ENCODE results near the gene C10orf90.
"Not testable (repeated sequence)": the region's sequence is repeated elsewhere in the genome, so short reads cannot be mapped to it uniquely, and the experiment has no call there.

Gene C10orf90

GRCh38 chr10:126387931-126388911, 282.3 kb downstream of the C10orf90 start, which contains the start of gene ADAM12:
TSS of gene ADAM12 (minus strand) at chr10:126388477. CDS start at chr10:126388145, 332 bp downstream.
- H3K9me3 Mint-ChIP-seq, result peaks cover 2% of the 10 kb centered on the region
- H3K36me3 Mint-ChIP-seq, result no peaks in the 10 kb centered on the region
- peak within 1 kb of the TSS; percentile 73 for H3K27ac Mint-ChIP-seq
- no peak for DNase-seq
- CTCF ChIA-PET, result no interaction called here
- no peak within 1 kb of the TSS for H3K4me3 Mint-ChIP-seq
- peaks cover 41% of the 10 kb centered on the region for H3K27me3 Mint-ChIP-seq
- H3K4me1 Mint-ChIP-seq, result peaks cover 5% of the 10 kb centered on the region

GRCh38 chr10:126387041-126387921, 283.2 kb downstream of the C10orf90 start:
- CTCF ChIA-PET, result no interaction called here
- Mint-ChIP-seq H3K27me3 (peaks cover 41% of the 10 kb centered on the region), H3K36me3 (no peaks in the 10 kb centered on the region), H3K9me3 (peaks cover 3% of the 10 kb centered on the region), H3K27ac (peak overlapping the region; percentile 73), H3K4me3 (no peak overlapping the region), H3K4me1 (peaks cover 5% of the 10 kb centered on the region)
- DNase-seq, result no peak

GRCh38 chr10:126384269-126384873, 286.1 kb downstream of the C10orf90 start:
- no peak for DNase-seq
- no peak overlapping the region for H3K27ac Mint-ChIP-seq
- CTCF ChIA-PET, result interaction anchor here (0.7 kb wide), 1 partner anchor 30 kb away, joined by 3 read pairs; no protein-coding TSS in a partner anchor
- H3K36me3 Mint-ChIP-seq, result no peaks in the 10 kb centered on the region
- H3K4me3 Mint-ChIP-seq, result no peak overlapping the region
- peaks cover 5% of the 10 kb centered on the region for H3K9me3 Mint-ChIP-seq
- peaks cover 5% of the 10 kb centered on the region for H3K4me1 Mint-ChIP-seq
- peaks cover 36% of the 10 kb centered on the region for H3K27me3 Mint-ChIP-seq

- CTCF ChIA-PET, result no interaction called here
- peaks cover 13% of the 10 kb centered on the region for H3K9me3 Mint-ChIP-seq
- no peaks in the 10 kb centered on the region for H3K36me3 Mint-ChIP-seq
- no peak for DNase-seq
- no peak overlapping the region for H3K27ac Mint-ChIP-seq
- H3K4me1 Mint-ChIP-seq, result no peaks in the 10 kb centered on the region
- peaks cover 2% of the 10 kb centered on the region for H3K27me3 Mint-ChIP-seq
- no peak overlapping the region for H3K4me3 Mint-ChIP-seq
Observed at GRCh38 chr10:126380352-126381076, 290.0 kb downstream of the C10orf90 start.

GRCh38 chr10:126379166-126379565, 291.3 kb downstream of the C10orf90 start:
- H3K27me3 Mint-ChIP-seq, CTCF ChIA-PET, H3K36me3 Mint-ChIP-seq, H3K4me3 Mint-ChIP-seq, DNase-seq, H3K4me1 Mint-ChIP-seq, H3K27ac Mint-ChIP-seq: not testable (repeated sequence)
- H3K9me3 Mint-ChIP-seq, result peaks cover 15% of the 10 kb centered on the region

GRCh38 chr10:126376956-126377355, 293.5 kb downstream of the C10orf90 start:
- Mint-ChIP-seq H3K27me3 (no peaks in the 10 kb centered on the region), H3K4me3 (no peak overlapping the region)
- CTCF ChIA-PET, result no interaction called here

GRCh38 chr10:126375926-126376554, 294.5 kb downstream of the C10orf90 start:
- no peaks in the 10 kb centered on the region for H3K4me1 Mint-ChIP-seq
- H3K27ac Mint-ChIP-seq, result no peak overlapping the region
- H3K4me3 Mint-ChIP-seq, result no peak overlapping the region
- H3K27me3 Mint-ChIP-seq, result no peaks in the 10 kb centered on the region
- peaks cover 12% of the 10 kb centered on the region for H3K9me3 Mint-ChIP-seq
- H3K36me3 Mint-ChIP-seq, result no peaks in the 10 kb centered on the region
- CTCF ChIA-PET, result no interaction called here
- DNase-seq, result no peak

More at GRCh38 chr10:126376956-126377355, 293.5 kb downstream of the C10orf90 start:
- DNase-seq, result no peak
- peaks cover 12% of the 10 kb centered on the region for H3K9me3 Mint-ChIP-seq
- H3K36me3 Mint-ChIP-seq, result no peaks in the 10 kb centered on the region
- H3K27ac Mint-ChIP-seq, result no peak overlapping the region
- H3K4me1 Mint-ChIP-seq, result no peaks in the 10 kb centered on the region

- peaks cover 12% of the 10 kb centered on the region for H3K9me3 Mint-ChIP-seq
- no peak for DNase-seq
- H3K4me1 Mint-ChIP-seq, result no peaks in the 10 kb centered on the region
- H3K27me3 Mint-ChIP-seq, result no peaks in the 10 kb centered on the region
- no peak overlapping the region for H3K27ac Mint-ChIP-seq
- H3K36me3 Mint-ChIP-seq, result no peaks in the 10 kb centered on the region
- CTCF ChIA-PET, result no interaction called here
- no peak overlapping the region for H3K4me3 Mint-ChIP-seq
Observed at GRCh38 chr10:126375299-126375698, 295.2 kb downstream of the C10orf90 start.

Measured in activated naive CD4-positive, alpha-beta T cell treated with anti-CD3 and anti-CD28 coated beads, Interleukin-2, amount 10 ng/mL, durations not matched to agents 7 days and 5 days (primary cell).